H9 (cell line): ENCODE data around the gene BSDC1. TPM values are rescaled to one million over a fixed set of nuclear protein-coding genes. Genes with fewer than 3 reads are reported as not detected.

ENCODE experiments used
- DNase-seq: peaks from one replicate; pipeline ENCODE4 v3.0.0-alpha.2; 2017
- H2AFZ ChIP-seq: one replicate; pipeline ENCODE4 v1.6.1; 2013; ENCODE audit warnings: mild to moderate bottlenecking, low read length, control low read depth, moderate library complexity
- H2AK5ac ChIP-seq: 2 replicates; pipeline ENCODE4 v1.6.1; 2013; ENCODE audit warnings: low read length, control low read depth, mixed read lengths; ENCODE audit not compliant: insufficient read length
- H2BK120ac ChIP-seq: one replicate; pipeline ENCODE4 v1.6.1; 2013; ENCODE audit warnings: low read depth, mild to moderate bottlenecking, low read length, control low read depth, inconsistent platforms; ENCODE audit not compliant: poor library complexity, severe bottlenecking
- H2BK12ac ChIP-seq: 2 replicates; pipeline ENCODE4 v1.6.1; 2013; ENCODE audit warnings: low read length, control low read depth, mixed read lengths, low read depth; ENCODE audit not compliant: insufficient read length
- H2BK15ac ChIP-seq: 2 replicates; pipeline ENCODE4 v1.6.1; 2013; ENCODE audit warnings: low read depth, low read length, control low read depth
- H2BK20ac ChIP-seq: one replicate; pipeline ENCODE4 v1.6.1; 2013; ENCODE audit warnings: low read depth, mild to moderate bottlenecking, low read length, control low read depth, inconsistent platforms; ENCODE audit not compliant: poor library complexity, severe bottlenecking
- H2BK5ac ChIP-seq: 2 replicates; pipeline ENCODE4 v1.6.1; 2013; ENCODE audit warnings: low read length, control low read depth, mixed read lengths; ENCODE audit not compliant: insufficient read length
- H3K14ac ChIP-seq: 2 replicates; pipeline ENCODE4 v1.6.1; 2013; ENCODE audit warnings: low read length, control low read depth; ENCODE audit not compliant: insufficient read depth
- H3K18ac ChIP-seq: 2 replicates; pipeline ENCODE4 v1.6.1; 2013; ENCODE audit warnings: low read depth, mild to moderate bottlenecking, mixed read lengths, low read length, control low read depth; ENCODE audit not compliant: insufficient read length
- H3K23ac ChIP-seq: 2 replicates; pipeline ENCODE4 v1.6.1; 2013; ENCODE audit warnings: low read length, control low read depth, mixed read lengths, low read depth; ENCODE audit not compliant: insufficient read length
- H3K23me2 ChIP-seq: 2 replicates; pipeline ENCODE4 v1.6.1; 2013; ENCODE audit warnings: low read depth, mild to moderate bottlenecking, mixed read lengths, low read length, control low read depth; ENCODE audit not compliant: insufficient read length, poor library complexity, severe bottlenecking
- H3K27ac ChIP-seq: 2 replicates; pipeline ENCODE4 v1.5.1; 2013; ENCODE audit warnings: low read length, control low read depth, mixed read lengths, low read depth; ENCODE audit not compliant: insufficient read length
- H3K27me3 ChIP-seq: 2 replicates; pipeline ENCODE4 v1.6.1; 2013; ENCODE audit warnings: low read length, control low read depth, inconsistent platforms; ENCODE audit not compliant: insufficient read depth
- H3K4ac ChIP-seq: 2 replicates; pipeline ENCODE4 v1.6.1; 2013; ENCODE audit warnings: low read depth, mild to moderate bottlenecking, control low read depth, inconsistent platforms, low read length, moderate library complexity
- H3K4me1 ChIP-seq: 2 replicates; pipeline ENCODE4 v1.6.1; 2013; ENCODE audit warnings: low read length, control low read depth, inconsistent platforms; ENCODE audit not compliant: insufficient read depth
- H3K4me2 ChIP-seq: 2 replicates; pipeline ENCODE4 v1.6.1; 2013; ENCODE audit warnings: low read length, control low read depth, mixed read lengths; ENCODE audit not compliant: insufficient read length, insufficient read depth
- H3K56ac ChIP-seq: 2 replicates; pipeline ENCODE4 v1.6.1; 2013; ENCODE audit warnings: low read depth, mild to moderate bottlenecking, mixed read lengths, low read length, control low read depth; ENCODE audit not compliant: insufficient read length
- H3K79me1 ChIP-seq: 2 replicates; pipeline ENCODE4 v1.6.1; 2013; ENCODE audit warnings: low read depth, mild to moderate bottlenecking, moderate library complexity, low read length, control low read depth, inconsistent platforms; ENCODE audit not compliant: insufficient read depth, poor library complexity, severe bottlenecking
- H3K79me2 ChIP-seq: 2 replicates; pipeline ENCODE4 v1.6.1; 2013; ENCODE audit warnings: low read length, control low read depth, inconsistent platforms; ENCODE audit not compliant: insufficient read depth
- H3K9ac ChIP-seq: 2 replicates; pipeline ENCODE4 v1.6.1; 2013; ENCODE audit warnings: low read length, control low read depth, mixed read lengths; ENCODE audit not compliant: insufficient read length; ENCODE audit errors: extremely low read depth
- H3K9me3 ChIP-seq: one replicate; pipeline ENCODE4 v1.6.1; 2013; ENCODE audit warnings: low read depth, low read length, inconsistent platforms; ENCODE audit not compliant: control insufficient read depth
- H3T11ph ChIP-seq: one replicate; pipeline ENCODE4 v1.6.1; 2013; ENCODE audit warnings: mild to moderate bottlenecking, low read length, control low read depth, inconsistent platforms
- H4K20me1 ChIP-seq: one replicate; pipeline ENCODE4 v1.6.1; 2013; ENCODE audit not compliant: control insufficient read depth, insufficient read length, insufficient read depth
- H4K5ac ChIP-seq: 2 replicates; pipeline ENCODE4 v1.6.1; 2013; ENCODE audit warnings: low read depth, mild to moderate bottlenecking, mixed read lengths, low read length, control low read depth; ENCODE audit not compliant: insufficient read length
- H4K8ac ChIP-seq: replicated peaks from 2 replicates; pipeline ENCODE4 v1.6.1; 2013; ENCODE audit warnings: low read length, control low read depth, mixed read lengths, low read depth; ENCODE audit not compliant: insufficient read length
- H4K91ac ChIP-seq: 2 replicates; pipeline ENCODE4 v1.6.1; 2013; ENCODE audit warnings: low read depth, mild to moderate bottlenecking, moderate library complexity, mixed read lengths, low read length, control low read depth; ENCODE audit not compliant: insufficient read length
- H3K27ac Mint-ChIP-seq, 3 experiments: 2 replicates in 2 of 3; 3 replicates in 1 of 3; pipeline ENCODE4 v1.8.0; 2020 to 2021; ENCODE audit warnings: mixed read lengths in 3 of 3, mild to moderate bottlenecking in 1 of 3, moderate library complexity in 1 of 3
- H3K27me3 Mint-ChIP-seq: 2 replicates; pipeline ENCODE4 v1.8.0; 2021; ENCODE audit warnings: low read depth, mild to moderate bottlenecking, moderate library complexity, mixed read lengths
- H3K36me3 Mint-ChIP-seq, 3 experiments: 2 replicates in 2 of 3; 3 replicates in 1 of 3; pipeline ENCODE4 v1.8.0; 2020 to 2021; ENCODE audit warnings: low read depth in 3 of 3, mixed read lengths in 3 of 3; ENCODE audit not compliant: insufficient read depth in 1 of 3
- H3K4me1 Mint-ChIP-seq, 2 experiments: 2 replicates each; pipeline ENCODE4 v1.8.0; 2020; ENCODE audit warnings: mixed read lengths in 2 of 2
- H3K4me3 Mint-ChIP-seq, 2 experiments: 2 replicates in 1 of 2; 3 replicates in 1 of 2; pipeline ENCODE4 v1.8.0; 2020 to 2021; ENCODE audit warnings: mild to moderate bottlenecking in 2 of 2, mixed read lengths in 2 of 2, moderate library complexity in 1 of 2
- H3K9me3 Mint-ChIP-seq, 2 experiments: 2 replicates in 1 of 2; 3 replicates in 1 of 2; pipeline ENCODE4 v1.8.0; 2020; ENCODE audit warnings: mild to moderate bottlenecking in 2 of 2, mixed read lengths in 2 of 2, moderate library complexity in 1 of 2
- WGBS: extraction: QIAGEN DNeasy Blood & Tissue Kit; methylation state at CpG from one replicate; pipeline ENCODE4 v1.1.7; 2013; ENCODE audit warnings: missing lambda C conversion rate, low lambda C conversion rate, mixed read lengths; ENCODE audit not compliant: insufficient read length; ENCODE audit errors: extremely low coverage; 5-methylcytosine and 5-hydroxymethylcytosine counted together
- total RNA-seq: library from RNA; stranded (reverse); gene quantifications from 2 replicates; pipeline ENCODE4 v1.2.1, GENCODE V29; 2021
- TF ChIP-seq, protein P1 (sequence below): fragments of 200-600 bp; sonication (generic); conservative IDR thresholded peaks from 3 replicates; pipeline ENCODE4 v1.8.0; 2021; ENCODE audit warnings: antibody characterized with exemption, mild to moderate bottlenecking

BSDC1 gene
- total RNA-seq, 1 experiment from 2014 or later = 52.6 TPM

GRCh38 chr1:32321712-32322291 lies 72.4 kb downstream of the BSDC1 start:
- Histone ChIP-seq H4K8ac (no peak overlapping the region), H3K4me2 (no peak overlapping the region), H2BK12ac (no peak overlapping the region), H4K91ac (no peak overlapping the region), H3K27ac (no peak overlapping the region), H3K23ac (no peak overlapping the region), H3K27me3 (no peaks in the 10 kb centered on the region), H3K4me1 (no peaks in the 10 kb centered on the region), H3K9me3 (no peaks in the 10 kb centered on the region), H3K14ac (no peak overlapping the region), H2BK20ac (no peak overlapping the region), H2BK5ac (no peak overlapping the region), H3T11ph (no peak overlapping the region), H2BK120ac (no peak overlapping the region), H4K5ac (no peak overlapping the region), H3K9ac (no peak overlapping the region), H3K79me1 (no peaks in the 10 kb centered on the region), H2AK5ac (no peak overlapping the region), H2AFZ (no peak overlapping the region), H2BK15ac (no peak overlapping the region), H3K18ac (no peak overlapping the region), H4K20me1 (no peaks in the 10 kb centered on the region), H3K4ac (no peak overlapping the region), H3K23me2 (no peaks in the 10 kb centered on the region), H3K79me2 (no peaks in the 10 kb centered on the region), H3K56ac (no peak overlapping the region)
- WGBS = no CpG with 5 or more reads among the region's 5 CpGs
- no peaks in the 10 kb centered on the region for H3K27me3 Mint-ChIP-seq
- DNase-seq = no peak
- no peaks in the 10 kb centered on the region for H3K4me1 Mint-ChIP-seq
- TF ChIP-seq, protein P1, sequence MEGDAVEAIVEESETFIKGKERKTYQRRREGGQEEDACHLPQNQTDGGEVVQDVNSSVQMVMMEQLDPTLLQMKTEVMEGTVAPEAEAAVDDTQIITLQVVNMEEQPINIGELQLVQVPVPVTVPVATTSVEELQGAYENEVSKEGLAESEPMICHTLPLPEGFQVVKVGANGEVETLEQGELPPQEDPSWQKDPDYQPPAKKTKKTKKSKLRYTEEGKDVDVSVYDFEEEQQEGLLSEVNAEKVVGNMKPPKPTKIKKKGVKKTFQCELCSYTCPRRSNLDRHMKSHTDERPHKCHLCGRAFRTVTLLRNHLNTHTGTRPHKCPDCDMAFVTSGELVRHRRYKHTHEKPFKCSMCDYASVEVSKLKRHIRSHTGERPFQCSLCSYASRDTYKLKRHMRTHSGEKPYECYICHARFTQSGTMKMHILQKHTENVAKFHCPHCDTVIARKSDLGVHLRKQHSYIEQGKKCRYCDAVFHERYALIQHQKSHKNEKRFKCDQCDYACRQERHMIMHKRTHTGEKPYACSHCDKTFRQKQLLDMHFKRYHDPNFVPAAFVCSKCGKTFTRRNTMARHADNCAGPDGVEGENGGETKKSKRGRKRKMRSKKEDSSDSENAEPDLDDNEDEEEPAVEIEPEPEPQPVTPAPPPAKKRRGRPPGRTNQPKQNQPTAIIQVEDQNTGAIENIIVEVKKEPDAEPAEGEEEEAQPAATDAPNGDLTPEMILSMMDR = no peak
- H3K36me3 Mint-ChIP-seq = peaks cover 12 to 52% (median 48%) of the 10 kb centered on the region in 3 experiments; a peak in 6 of 7 replicates
- no peak overlapping the region for H3K27ac Mint-ChIP-seq
- H3K9me3 Mint-ChIP-seq = no peaks in the 10 kb centered on the region
- H3K4me3 Mint-ChIP-seq = no peak overlapping the region
